Measurements from ENCODE around the gene PPFIA3. TPM values are rescaled to one million over a fixed set of nuclear protein-coding genes. Genes with fewer than 3 reads are reported as not detected.

The PPFIA3 gene
- total and polyA plus RNA-seq, 2 of the 8 experiments (the other 6 are each of a cell fraction or from before 2014, with no cell fraction given) = 15.9 to 25.3 TPM

- no peak overlapping the region for H3K4ac ChIP-seq (replicated peaks; ENCODE audit: insufficient read length, low read depth, low read length)
- H3K4me3 ChIP-seq (ENCODE audit: extremely low read depth in 1 of 4, insufficient read depth in 2 of 4, low read depth in 3 of 4, low read length in 4 of 4) = no peak overlapping the region
- no peaks in the 10 kb centered on the region; the same call in 1 of the 2 replicates for H3K79me1 ChIP-seq (ENCODE audit: low read depth, low read length)
- POLR2A ChIA-PET (ENCODE audit: partially characterized antibody) = interaction anchor here (0.6 to 1.2 kb wide), 4 partner anchors 10 to 56 kb away, joined by 3 to 5 read pairs (median 3); no protein-coding TSS in a partner anchor
- no peak overlapping the region for H2AFZ ChIP-seq (ENCODE audit: low read length)
- H3K9ac ChIP-seq (replicated peaks in 1 of 4; ENCODE audit: extremely low read depth in 1 of 4, low read depth in 3 of 4, low read length in 3 of 4) = no peak overlapping the region
- H2BK15ac ChIP-seq (ENCODE audit: low read length) = no peak overlapping the region
- H4K20me1 ChIP-seq (replicated peaks in 1 of 2; ENCODE audit: control insufficient read depth in 1 of 2, insufficient read depth in 2 of 2, low read length in 2 of 2) = peaks cover 0 to 1% of the 10 kb centered on the region in 2 experiments
- no peak overlapping the region for H2AK5ac ChIP-seq (ENCODE audit: low read depth, low read length)
- H2BK120ac ChIP-seq (replicated peaks; ENCODE audit: low read depth, low read length) = no peak overlapping the region
- CTCF ChIA-PET (ENCODE audit: partially characterized antibody) = interaction anchor here (0.6 to 7.0 kb wide), 8 partner anchors 9 to 1501 kb away, joined by 3 to 66 read pairs (median 4); no protein-coding TSS in a partner anchor
- no peaks in the 10 kb centered on the region; a peak in 1 of 7 replicates for H3K4me1 ChIP-seq (replicated peaks in 1 of 4; ENCODE audit: control insufficient read depth in 3 of 4, insufficient read depth in 4 of 4, low read length in 3 of 4)
- H2BK5ac ChIP-seq (ENCODE audit: low read depth, low read length) = no peak overlapping the region
- no peaks in the 10 kb centered on the region for H3K27me3 ChIP-seq (replicated peaks in 1 of 4; ENCODE audit: control insufficient read depth in 3 of 4, extremely low read depth in 1 of 4, insufficient read depth in 3 of 4, low read length in 3 of 4)
- H3K18ac ChIP-seq (ENCODE audit: extremely low read depth, low read length) = no peak overlapping the region
- no peak overlapping the region for H4K5ac ChIP-seq (ENCODE audit: insufficient read length, low read depth, low read length)
- H3K27ac ChIP-seq (ENCODE audit: low read depth, low read length) = no peak overlapping the region
- H4K91ac ChIP-seq (replicated peaks; ENCODE audit: insufficient read length, low read length) = no peak overlapping the region
- no peak overlapping the region for H4K8ac ChIP-seq (ENCODE audit: extremely low read depth, insufficient read depth, low read length)
- WGBS, 2 experiments (ENCODE audit: extremely low coverage in 1 of 2, insufficient coverage in 1 of 2, insufficient read length in 1 of 2, insufficient replicate concordance in 2 of 2, low coverage in 1 of 2, low lambda C conversion rate in 2 of 2, missing lambda C conversion rate in 1 of 2) = 89% methylated on average over 5 of the region's 5 CpGs; no CpG with 5 or more reads in 1 of the 2 experiments
- H2BK12ac ChIP-seq (ENCODE audit: low read depth, low read length) = no peak overlapping the region
- DNase-seq (ENCODE audit: low read depth in 1 of 2, low spot score in 2 of 2) = no peak
- H3K36me3 ChIP-seq (ENCODE audit: control insufficient read depth in 2 of 4, insufficient read depth in 4 of 4, low read length in 3 of 4) = no peaks in the 10 kb centered on the region; a peak in 1 of 8 replicates
- H3K9me3 ChIP-seq (ENCODE audit: insufficient read depth in 2 of 2, low read depth in 1 of 2, low read length in 1 of 2) = no peaks in the 10 kb centered on the region
- no peaks in the 10 kb centered on the region for H3K79me2 ChIP-seq (ENCODE audit: control insufficient read depth in 1 of 2, insufficient read depth in 2 of 2, low read length in 2 of 2)
- no peak overlapping the region for H3K14ac ChIP-seq (ENCODE audit: insufficient read length)
- no peaks in the 10 kb centered on the region for H3K23me2 ChIP-seq (ENCODE audit: low read depth, low read length)
- H3K4me2 ChIP-seq (ENCODE audit: insufficient read depth in 1 of 2, low read depth in 2 of 2, low read length in 2 of 2) = no peak overlapping the region
- H3K56ac ChIP-seq (replicated peaks; ENCODE audit: insufficient read length, low read depth, low read length) = no peak overlapping the region
- FAIRE-seq = no peak
- H3K23ac ChIP-seq (ENCODE audit: insufficient read length) = no peak overlapping the region
- H2BK20ac ChIP-seq (ENCODE audit: low read length) = no peak overlapping the region
- TF ChIP-seq TAF1 (IDR thresholded peaks at IDR 0.05; ENCODE audit: low read depth, low read length) = no peak
- TF ChIP-seq TCF12 (IDR thresholded peaks at IDR 0.05; ENCODE audit: low read depth, low read length) = no peak
- no peak for TF ChIP-seq CTBP2 (IDR thresholded peaks at IDR 0.05; ENCODE audit: borderline replicate concordance, insufficient read depth, insufficient read length, low read length)
- no peak for TF ChIP-seq CEBPB (IDR thresholded peaks at IDR 0.05; ENCODE audit: low read depth, low read length)
- no peak for TF ChIP-seq HDAC2 (IDR thresholded peaks at IDR 0.05; ENCODE audit: borderline replicate concordance in 1 of 2, low read depth in 2 of 2, low read length in 2 of 2)
- TF ChIP-seq KDM1A (IDR thresholded peaks at IDR 0.05; ENCODE audit: borderline replicate concordance, low read length) = no peak
- TF ChIP-seq CHD2 (IDR thresholded peaks at IDR 0.05; ENCODE audit: low read length) = no peak
- no peak for TF ChIP-seq CREB1 (IDR thresholded peaks at IDR 0.05)
- no peak for TF ChIP-seq SP1 (IDR thresholded peaks at IDR 0.05; ENCODE audit: low read depth, low read length)
- no peak for TF ChIP-seq BCL11A (IDR thresholded peaks at IDR 0.05; ENCODE audit: low read depth in 2 of 2, low read length in 2 of 2)
- no peak for TF ChIP-seq TAF7 (optimal IDR thresholded peaks at IDR 0.05; ENCODE audit: borderline replicate concordance, low read depth, low read length)
- TF ChIP-seq RXRA (IDR thresholded peaks at IDR 0.05; ENCODE audit: insufficient read depth, low read depth, low read length) = no peak
These were observed 69.9 kb downstream of the PPFIA3 start for GRCh38 chr19:49189259-49189658.

All from H1 (cell line).